ENCODE measurements around the gene PLCD3.

Gene PLCD3

GRCh38 chr17:45067637-45068036 is 64.7 kb downstream of the PLCD3 start:
- no peak for FAIRE-seq

- FAIRE-seq, result no peak
These were observed 69.1 kb downstream of the PLCD3 start for GRCh38 chr17:45063198-45063597.

GRCh38 chr17:45061606-45062205 is 70.6 kb downstream of the PLCD3 start:
- no peak for FAIRE-seq

GRCh38 chr17:45060797-45061605 is 71.3 kb downstream of the PLCD3 start, which contains the start of gene NMT1:
NMT1 (plus strand) TSS chr17:45061317; CDS start chr17:45061330, 13 bp downstream.
- FAIRE-seq, result peak; percentile 65

GRCh38 chr17:45060382-45060796 is 71.9 kb downstream of the PLCD3 start:
- FAIRE-seq, result no peak

All from islet of Langerhans (tissue), 1 donor.